ENCODE measurements around the gene KRTAP5-9. TPM values are rescaled to one million over a fixed set of nuclear protein-coding genes. Genes with fewer than 3 reads are reported as not detected.
"Not testable (repeated sequence)": the region's sequence is repeated elsewhere in the genome, so short reads cannot be mapped to it uniquely, and the experiment has no call there.

The KRTAP5-9 gene
- total RNA-seq, 2 experiments from 2014 or later = not detected

- ATAC-seq (no peak), DNase-seq (no peak)
- Mint-ChIP-seq H3K4me1 (ENCODE audit: low read depth) (no peaks in the 10 kb centered on the region), H3K9me3 (ENCODE audit: insufficient read depth) (no peaks in the 10 kb centered on the region), H3K36me3 (ENCODE audit: low read depth) (no peaks in the 10 kb centered on the region), H3K4me3 (no peak overlapping the region), H3K27ac (no peak overlapping the region), H3K27me3 (ENCODE audit: low read depth) (no peaks in the 10 kb centered on the region)
- CTCF ChIA-PET = no interaction called here
- POLR2A ChIA-PET = no interaction called here
Measured at GRCh38 chr11:71537537-71537936, 10.7 kb upstream of the KRTAP5-9 start.

GRCh38 chr11:71537977-71538665 is 10.1 kb upstream of the KRTAP5-9 start, which contains the start of gene KRTAP5-8:
KRTAP5-8 (plus strand) TSS chr11:71538025; CDS start chr11:71538056, 31 bp downstream.
- ATAC-seq; H3K36me3 Mint-ChIP-seq (ENCODE audit: low read depth); H3K27me3 Mint-ChIP-seq (ENCODE audit: low read depth); H3K27ac Mint-ChIP-seq; POLR2A ChIA-PET; H3K4me3 Mint-ChIP-seq; H3K9me3 Mint-ChIP-seq (ENCODE audit: insufficient read depth); CTCF ChIA-PET; DNase-seq; H3K4me1 Mint-ChIP-seq (ENCODE audit: low read depth): not testable (repeated sequence)

GRCh38 chr11:71538666-71538990 is 9.6 kb upstream of the KRTAP5-9 start:
- H3K4me3 Mint-ChIP-seq = no peak overlapping the region
- no peaks in the 10 kb centered on the region for H3K9me3 Mint-ChIP-seq (ENCODE audit: insufficient read depth)
- ChIA-PET POLR2A (no interaction called here), CTCF (no interaction called here)
- H3K27ac Mint-ChIP-seq = no peak overlapping the region
- DNase-seq (no peak), ATAC-seq (no peak)
- no peaks in the 10 kb centered on the region for H3K36me3 Mint-ChIP-seq (ENCODE audit: low read depth)
- no peaks in the 10 kb centered on the region for H3K27me3 Mint-ChIP-seq (ENCODE audit: low read depth)
- H3K4me1 Mint-ChIP-seq (ENCODE audit: low read depth) = peaks cover 7% of the 10 kb centered on the region

- Mint-ChIP-seq H3K4me3 (no peak overlapping the region), H3K4me1 (ENCODE audit: low read depth) (peaks cover 11% of the 10 kb centered on the region), H3K9me3 (ENCODE audit: insufficient read depth) (no peaks in the 10 kb centered on the region), H3K36me3 (ENCODE audit: low read depth) (no peaks in the 10 kb centered on the region), H3K27ac (no peak overlapping the region), H3K27me3 (ENCODE audit: low read depth) (no peaks in the 10 kb centered on the region)
- ATAC-seq (no peak), DNase-seq (no peak)
- POLR2A ChIA-PET = no interaction called here
- CTCF ChIA-PET = no interaction called here
Measured at GRCh38 chr11:71539017-71539416, 9.2 kb upstream of the KRTAP5-9 start.

DNA sequence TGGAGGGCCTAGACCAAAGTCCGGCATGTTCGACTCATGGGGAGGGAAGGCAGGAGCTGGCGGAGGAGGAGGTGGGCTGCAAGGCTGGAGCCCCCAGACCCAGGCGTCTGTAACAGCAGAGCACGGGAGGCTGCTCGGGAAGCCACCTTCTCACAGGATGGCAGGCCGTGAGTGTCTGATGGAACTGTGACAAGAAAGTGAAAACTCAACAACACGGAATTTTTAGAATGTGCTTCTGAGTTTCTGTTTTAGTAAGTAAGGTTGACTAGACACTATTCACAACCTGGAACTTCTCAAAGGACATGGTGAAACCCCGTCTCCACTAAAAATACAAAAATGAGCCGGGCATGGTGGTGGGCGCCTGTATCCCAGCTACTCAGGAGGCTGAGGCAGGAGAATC is 8.2 kb upstream of the KRTAP5-9 start:
- DNase-seq; H3K36me3 Mint-ChIP-seq (ENCODE audit: low read depth); H3K27ac Mint-ChIP-seq; CTCF ChIA-PET; POLR2A ChIA-PET; H3K4me3 Mint-ChIP-seq; H3K27me3 Mint-ChIP-seq (ENCODE audit: low read depth); ATAC-seq; H3K9me3 Mint-ChIP-seq (ENCODE audit: insufficient read depth): not testable (repeated sequence)
- H3K4me1 Mint-ChIP-seq (ENCODE audit: low read depth) = peaks cover 11% of the 10 kb centered on the region

DNA sequence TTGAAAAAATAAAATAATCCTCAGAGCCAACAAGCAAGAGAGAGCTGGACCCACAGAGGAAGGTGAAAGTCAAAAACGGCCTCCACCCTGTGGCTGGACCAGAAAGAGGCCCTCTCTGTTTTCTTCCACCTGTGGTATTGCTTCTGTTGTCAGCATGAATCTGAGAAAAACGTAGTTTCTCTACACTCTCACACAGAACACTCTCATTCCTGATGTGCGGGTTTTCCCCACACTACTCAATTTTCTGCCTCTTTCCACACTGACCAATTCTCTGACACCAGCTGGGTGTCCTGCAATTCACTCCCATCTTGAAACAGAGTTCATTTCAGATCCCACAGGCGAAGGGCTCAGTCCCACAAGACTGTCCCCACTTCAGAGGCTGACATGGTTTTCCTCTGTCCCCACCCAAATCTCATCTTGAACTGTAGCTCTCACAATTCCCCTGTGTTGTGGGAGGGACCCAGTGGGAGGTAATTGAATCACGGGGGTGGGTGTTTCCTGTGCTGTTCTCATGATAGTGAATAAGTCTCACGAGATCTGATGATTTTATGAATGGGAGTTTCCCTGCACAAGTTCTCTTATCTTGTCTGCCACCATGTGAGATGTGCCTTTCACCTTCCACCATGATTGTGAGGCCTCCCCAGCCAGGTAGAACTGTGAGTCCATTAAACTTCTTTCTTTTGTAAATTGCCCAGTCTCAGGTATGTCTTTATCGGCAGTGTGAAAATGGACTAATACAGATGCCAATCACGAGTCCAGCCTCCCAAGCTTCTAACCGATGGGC is 7.5 kb upstream of the KRTAP5-9 start:
- DNase-seq; H3K36me3 Mint-ChIP-seq (ENCODE audit: low read depth); POLR2A ChIA-PET; H3K27me3 Mint-ChIP-seq (ENCODE audit: low read depth); H3K9me3 Mint-ChIP-seq (ENCODE audit: insufficient read depth); ATAC-seq; H3K4me3 Mint-ChIP-seq; CTCF ChIA-PET; H3K27ac Mint-ChIP-seq: not testable (repeated sequence)
- peaks cover 11% of the 10 kb centered on the region for H3K4me1 Mint-ChIP-seq (ENCODE audit: low read depth)

DNA sequence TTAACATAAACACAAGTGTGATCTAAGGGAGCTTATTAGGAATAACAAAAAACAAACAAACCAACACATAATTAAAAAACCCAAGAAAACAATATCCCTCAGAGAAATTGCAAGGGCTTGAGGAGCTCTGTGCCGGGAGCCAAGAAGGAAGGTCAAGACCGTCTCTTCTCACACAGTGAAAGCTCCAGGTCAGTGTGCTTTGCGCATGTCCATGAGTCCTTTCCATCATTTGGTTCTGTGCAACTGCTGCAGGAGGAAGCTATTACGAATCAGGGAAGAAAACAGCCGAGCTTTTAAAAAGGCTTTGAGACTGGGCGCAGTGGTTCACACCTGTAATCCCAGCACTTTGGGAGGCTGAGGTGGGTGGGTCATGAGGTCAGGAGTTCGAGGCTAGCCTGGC is 5.8 kb upstream of the KRTAP5-9 start:
- no peaks in the 10 kb centered on the region for H3K27me3 Mint-ChIP-seq (ENCODE audit: low read depth)
- H3K4me1 Mint-ChIP-seq (ENCODE audit: low read depth) = peaks cover 11% of the 10 kb centered on the region
- no peak overlapping the region for H3K4me3 Mint-ChIP-seq
- no peaks in the 10 kb centered on the region for H3K9me3 Mint-ChIP-seq (ENCODE audit: insufficient read depth)
- ATAC-seq = no peak
- DNase-seq = no peak
- ChIA-PET CTCF (no interaction called here), POLR2A (no interaction called here)
- no peak overlapping the region for H3K27ac Mint-ChIP-seq
- H3K36me3 Mint-ChIP-seq (ENCODE audit: low read depth) = no peaks in the 10 kb centered on the region

GRCh38 chr11:71542879-71543777 is 5.1 kb upstream of the KRTAP5-9 start:
- CTCF ChIA-PET = no interaction called here
- H3K9me3 Mint-ChIP-seq (ENCODE audit: insufficient read depth) = no peaks in the 10 kb centered on the region
- H3K36me3 Mint-ChIP-seq (ENCODE audit: low read depth) = no peaks in the 10 kb centered on the region
- no peak overlapping the region for H3K27ac Mint-ChIP-seq
- ATAC-seq (no peak), DNase-seq (no peak)
- H3K27me3 Mint-ChIP-seq (ENCODE audit: low read depth) = no peaks in the 10 kb centered on the region
- H3K4me1 Mint-ChIP-seq (ENCODE audit: low read depth) = peaks cover 11% of the 10 kb centered on the region
- POLR2A ChIA-PET = no interaction called here
- no peak overlapping the region for H3K4me3 Mint-ChIP-seq

GRCh38 chr11:71543866-71544265 is 4.4 kb upstream of the KRTAP5-9 start:
- POLR2A ChIA-PET = no interaction called here
- DNase-seq = no peak
- H3K27me3 Mint-ChIP-seq (ENCODE audit: low read depth) = no peaks in the 10 kb centered on the region
- no peaks in the 10 kb centered on the region for H3K9me3 Mint-ChIP-seq (ENCODE audit: insufficient read depth)
- H3K4me3 Mint-ChIP-seq = no peak overlapping the region
- H3K36me3 Mint-ChIP-seq (ENCODE audit: low read depth) = no peaks in the 10 kb centered on the region
- peaks cover 11% of the 10 kb centered on the region for H3K4me1 Mint-ChIP-seq (ENCODE audit: low read depth)
- CTCF ChIA-PET = no interaction called here
- ATAC-seq = no peak
- H3K27ac Mint-ChIP-seq = no peak overlapping the region

DNA sequence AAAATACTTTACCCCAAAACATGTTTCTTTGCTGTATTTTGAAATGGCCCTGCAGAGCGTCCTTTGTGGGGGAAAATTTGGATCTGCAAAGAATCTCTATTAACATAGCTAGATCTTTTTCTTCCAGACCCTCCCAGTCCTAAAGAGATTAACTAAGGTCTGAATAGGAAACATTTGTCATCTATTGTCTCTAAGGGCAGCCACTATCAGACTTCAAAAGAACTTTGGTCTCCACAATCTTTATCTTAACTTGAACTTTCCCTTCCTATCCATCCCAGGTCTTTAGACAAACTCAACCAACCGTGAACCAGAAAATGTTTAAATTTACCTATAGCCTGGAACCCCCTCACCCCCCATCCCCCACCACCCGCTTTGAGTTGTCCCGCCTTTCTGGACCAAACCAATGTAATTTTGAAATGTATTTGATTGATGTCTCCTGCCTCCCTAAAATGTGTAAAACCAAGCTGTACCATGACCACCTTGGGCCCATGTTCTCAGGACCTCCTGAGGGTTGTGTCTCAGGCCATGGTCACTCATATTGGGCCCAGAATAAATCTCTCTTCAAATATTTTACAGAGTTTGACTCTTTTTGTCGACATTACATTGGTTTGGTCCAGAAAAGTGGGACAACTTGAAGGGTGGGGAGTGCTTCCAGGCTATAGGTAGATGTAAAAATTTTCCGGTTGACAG is 3.5 kb upstream of the KRTAP5-9 start:
- no peaks in the 10 kb centered on the region for H3K9me3 Mint-ChIP-seq (ENCODE audit: insufficient read depth)
- CTCF ChIA-PET = no interaction called here
- peaks cover 5% of the 10 kb centered on the region for H3K27me3 Mint-ChIP-seq (ENCODE audit: low read depth)
- POLR2A ChIA-PET = no interaction called here
- no peak overlapping the region for H3K4me3 Mint-ChIP-seq
- ATAC-seq (no peak), DNase-seq (no peak)
- H3K36me3 Mint-ChIP-seq (ENCODE audit: low read depth) = no peaks in the 10 kb centered on the region
- H3K27ac Mint-ChIP-seq = no peak overlapping the region
- peaks cover 11% of the 10 kb centered on the region for H3K4me1 Mint-ChIP-seq (ENCODE audit: low read depth)

- H3K27ac Mint-ChIP-seq = no peak overlapping the region
- ChIA-PET POLR2A (no interaction called here), CTCF (no interaction called here)
- peaks cover 10% of the 10 kb centered on the region for H3K27me3 Mint-ChIP-seq (ENCODE audit: low read depth)
- H3K9me3 Mint-ChIP-seq (ENCODE audit: insufficient read depth) = no peaks in the 10 kb centered on the region
- no peak for ATAC-seq
- H3K4me1 Mint-ChIP-seq (ENCODE audit: low read depth) = peaks cover 11% of the 10 kb centered on the region
- H3K4me3 Mint-ChIP-seq = no peak overlapping the region
- H3K36me3 Mint-ChIP-seq (ENCODE audit: low read depth) = no peaks in the 10 kb centered on the region
- DNase-seq = no peak
Measured at GRCh38 chr11:71545405-71545966, 2.7 kb upstream of the KRTAP5-9 start.

Measured in activated CD8-positive, alpha-beta T cell treated with anti-CD3 and anti-CD28 coated beads, Interleukin-2, amount 10 ng/mL, durations not matched to agents 7 days and 5 days (primary cell).